ENCODE data around the gene RAB40AL.

DNA sequence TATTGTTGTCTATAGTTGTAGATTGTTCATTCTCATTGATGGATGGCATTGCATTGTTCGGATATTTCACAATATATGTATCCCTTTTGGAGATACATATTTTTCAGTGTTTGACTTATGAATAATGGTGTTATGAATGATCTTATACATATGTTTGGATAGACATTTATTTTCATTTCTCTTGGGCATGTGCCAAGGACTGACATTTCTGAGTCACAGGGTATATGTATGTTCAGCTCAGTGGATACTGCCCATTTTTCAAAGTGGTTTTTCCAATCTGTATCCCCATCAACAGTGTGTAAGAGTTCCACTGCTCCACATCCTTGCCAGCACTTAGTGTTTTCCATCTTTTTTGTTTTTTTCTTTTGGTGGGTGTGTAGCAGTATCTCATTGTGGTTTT, 45.0 kb upstream of the RAB40AL start:
- TF ChIP-seq EP300 (IDR thresholded peaks at IDR 0.05; ENCODE audit: borderline replicate concordance) = no peak
- TF ChIP-seq RAD21 (IDR thresholded peaks at IDR 0.05; ENCODE audit: low read depth) = no peak
- TF ChIP-seq ZBTB7A (IDR thresholded peaks at IDR 0.05; ENCODE audit: low read depth) = no peak
- no peak for TF ChIP-seq YY1 (IDR thresholded peaks at IDR 0.05; ENCODE audit: low read depth)
- no peak for TF ChIP-seq TEAD4 (IDR thresholded peaks at IDR 0.05)
